ENCODE data around the gene P2RY6. TPM values are rescaled to one million over a fixed set of nuclear protein-coding genes. Genes with fewer than 3 reads are reported as not detected.

P2RY6 gene
- total and polyA plus RNA-seq, 2 of the 4 experiments (the other 2 are of a cell fraction): 0.44 TPM; not detected in 1

DNA sequence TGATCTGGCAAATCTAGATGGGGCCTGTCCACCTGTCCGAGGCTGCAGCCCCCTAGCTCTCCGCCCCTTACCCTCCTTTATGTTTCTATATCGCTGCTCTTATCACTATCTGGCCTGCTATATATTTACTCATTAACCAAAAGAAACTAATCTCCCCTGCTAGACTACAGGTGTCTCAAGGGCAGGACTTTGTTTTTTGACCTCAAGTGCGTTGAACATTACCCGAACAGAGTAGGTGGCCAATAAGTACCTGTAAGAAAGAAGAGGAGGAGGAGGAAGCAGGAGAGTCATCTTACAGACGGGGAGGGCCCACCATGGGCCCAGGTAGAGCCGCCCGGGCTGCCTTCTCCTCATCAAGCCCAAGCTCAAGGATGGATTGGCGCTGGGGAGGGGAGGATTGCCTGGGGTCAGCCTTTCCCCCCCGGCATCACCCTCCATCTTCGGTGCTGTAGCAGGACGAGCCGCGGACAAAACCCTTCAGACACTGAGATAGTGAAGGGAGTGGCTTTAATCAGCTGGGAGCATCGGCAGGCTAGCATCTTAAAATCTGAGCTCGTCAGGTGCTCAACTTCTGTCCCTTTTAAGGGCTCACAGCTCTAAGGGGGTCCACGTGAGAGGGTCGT, 1.2 kb upstream of the P2RY6 start:
- ChIA-PET POLR2A (ENCODE audit: unreplicated experiment) (no interaction called here), CTCF (interaction anchor here (0.6 kb wide), 1 partner anchor 256 kb away, joined by 3 read pairs; no protein-coding TSS in a partner anchor)
- DNase-seq: no peak
- H3K9me1 ChIP-seq (ENCODE audit: insufficient read depth, low read length): no peaks in the 10 kb centered on the region
- ATAC-seq (ENCODE audit: low read depth): no peak
- H3K79me1 ChIP-seq (ENCODE audit: low read depth in 1 of 2, low read length in 2 of 2): no peaks in the 10 kb centered on the region
- no peak overlapping the region for H3K4ac ChIP-seq (ENCODE audit: low read depth, low read length)
- no peak overlapping the region for H3K23ac ChIP-seq (ENCODE audit: low read depth, low read length)
- no TSS peak for BruUV-seq (replicated peaks)
- intact Hi-C loops (cut with micrococcal nuclease): no loop called here
- no peak overlapping the region for H4K91ac ChIP-seq (ENCODE audit: insufficient read depth, low read depth, low read length)
- H3K4me3 ChIP-seq (ENCODE audit: insufficient read depth, low read depth, low read length): no peak overlapping the region
- H4K8ac ChIP-seq (ENCODE audit: low read depth in 2 of 2, low read length in 2 of 2): no peak overlapping the region
- H2BK120ac ChIP-seq (ENCODE audit: low read depth, low read length): no peak overlapping the region
- H2AK9ac ChIP-seq (replicated peaks; ENCODE audit: low read depth, low read length, poor library complexity): no peak overlapping the region
- no peak overlapping the region for H3K27ac ChIP-seq (ENCODE audit: insufficient read depth, low read length)
- no peaks in the 10 kb centered on the region for H3K36me3 ChIP-seq (ENCODE audit: control insufficient read depth, insufficient read depth, low read length)
- H3K4me2 ChIP-seq (ENCODE audit: low read depth, low read length): no peak overlapping the region
- no peak overlapping the region for H2AK5ac ChIP-seq (ENCODE audit: low read depth, low read length)
- in situ Hi-C loops (cut with MboI; ENCODE audit: low sequenced_read_pairs): no loop called here
- TF ChIP-seq NFE2L2 (IDR thresholded peaks at IDR 0.05; ENCODE audit: low read depth, low read length): no peak
- TF ChIP-seq, protein P1, sequence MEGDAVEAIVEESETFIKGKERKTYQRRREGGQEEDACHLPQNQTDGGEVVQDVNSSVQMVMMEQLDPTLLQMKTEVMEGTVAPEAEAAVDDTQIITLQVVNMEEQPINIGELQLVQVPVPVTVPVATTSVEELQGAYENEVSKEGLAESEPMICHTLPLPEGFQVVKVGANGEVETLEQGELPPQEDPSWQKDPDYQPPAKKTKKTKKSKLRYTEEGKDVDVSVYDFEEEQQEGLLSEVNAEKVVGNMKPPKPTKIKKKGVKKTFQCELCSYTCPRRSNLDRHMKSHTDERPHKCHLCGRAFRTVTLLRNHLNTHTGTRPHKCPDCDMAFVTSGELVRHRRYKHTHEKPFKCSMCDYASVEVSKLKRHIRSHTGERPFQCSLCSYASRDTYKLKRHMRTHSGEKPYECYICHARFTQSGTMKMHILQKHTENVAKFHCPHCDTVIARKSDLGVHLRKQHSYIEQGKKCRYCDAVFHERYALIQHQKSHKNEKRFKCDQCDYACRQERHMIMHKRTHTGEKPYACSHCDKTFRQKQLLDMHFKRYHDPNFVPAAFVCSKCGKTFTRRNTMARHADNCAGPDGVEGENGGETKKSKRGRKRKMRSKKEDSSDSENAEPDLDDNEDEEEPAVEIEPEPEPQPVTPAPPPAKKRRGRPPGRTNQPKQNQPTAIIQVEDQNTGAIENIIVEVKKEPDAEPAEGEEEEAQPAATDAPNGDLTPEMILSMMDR (conservative IDR thresholded peaks at IDR 0.05; ENCODE audit: low read depth, low read length): no peak
- TF ChIP-seq MAZ (IDR thresholded peaks at IDR 0.05; ENCODE audit: borderline replicate concordance, low read depth, low read length): no peak
- no peak for TF ChIP-seq RCOR1 (IDR thresholded peaks at IDR 0.05; ENCODE audit: insufficient replicate concordance, low read length)
- no peak for TF ChIP-seq RFX5 (IDR thresholded peaks at IDR 0.05; ENCODE audit: low read depth, low read length)
- TF ChIP-seq CEBPB (IDR thresholded peaks at IDR 0.05; ENCODE audit: low read depth, low read length): no peak
- no peak for TF ChIP-seq RAD21 (IDR thresholded peaks at IDR 0.05; ENCODE audit: low read length)
- no peak for TF ChIP-seq BHLHE40 (IDR thresholded peaks at IDR 0.05; ENCODE audit: low read depth, low read length)
- no peak for TF ChIP-seq POLR2A (IDR thresholded peaks at IDR 0.05; ENCODE audit: low read depth, low read length)
- TF ChIP-seq, protein P2, sequence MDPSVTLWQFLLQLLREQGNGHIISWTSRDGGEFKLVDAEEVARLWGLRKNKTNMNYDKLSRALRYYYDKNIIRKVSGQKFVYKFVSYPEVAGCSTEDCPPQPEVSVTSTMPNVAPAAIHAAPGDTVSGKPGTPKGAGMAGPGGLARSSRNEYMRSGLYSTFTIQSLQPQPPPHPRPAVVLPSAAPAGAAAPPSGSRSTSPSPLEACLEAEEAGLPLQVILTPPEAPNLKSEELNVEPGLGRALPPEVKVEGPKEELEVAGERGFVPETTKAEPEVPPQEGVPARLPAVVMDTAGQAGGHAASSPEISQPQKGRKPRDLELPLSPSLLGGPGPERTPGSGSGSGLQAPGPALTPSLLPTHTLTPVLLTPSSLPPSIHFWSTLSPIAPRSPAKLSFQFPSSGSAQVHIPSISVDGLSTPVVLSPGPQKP (IDR thresholded peaks at IDR 0.05; ENCODE audit: borderline replicate concordance, low read depth, low read length): no peak
- no peak for TF ChIP-seq CHD1 (IDR thresholded peaks at IDR 0.05; ENCODE audit: low read depth, low read length)
- no peak for TF ChIP-seq FOS (IDR thresholded peaks at IDR 0.05; ENCODE audit: low read depth, low read length)
- TF ChIP-seq SMC3 (IDR thresholded peaks at IDR 0.05; ENCODE audit: low read depth, low read length): no peak
- no peak overlapping the region for H4K5ac ChIP-seq (ENCODE audit: low read depth, low read length)
- H2BK5ac ChIP-seq (ENCODE audit: low read depth, low read length, poor library complexity, severe bottlenecking): no peak overlapping the region
- H3K56ac ChIP-seq (ENCODE audit: extremely low read depth, insufficient read depth, low read length): no peak overlapping the region
- no CpG with 5 or more reads among the region's 18 CpGs for WGBS, 2 experiments (ENCODE audit: extremely low coverage in 2 of 2, insufficient read length in 1 of 2)
- no peak overlapping the region for H3K9ac ChIP-seq (ENCODE audit: low read depth, low read length)
- H2AFZ ChIP-seq (replicated peaks; ENCODE audit: low read length, poor library complexity): no peak overlapping the region
- no peak overlapping the region for H2BK20ac ChIP-seq (ENCODE audit: low read depth, low read length)
- H2BK15ac ChIP-seq (ENCODE audit: low read depth, low read length): no peak overlapping the region; the same call in 2 of the 3 replicates
- H3K18ac ChIP-seq (ENCODE audit: low read depth, low read length): no peak overlapping the region
- H3K9me3 ChIP-seq (ENCODE audit: control insufficient read depth, insufficient read depth, low read length): no peaks in the 10 kb centered on the region
- H3K4me1 ChIP-seq (ENCODE audit: control insufficient read depth, insufficient read depth, low read length): no peaks in the 10 kb centered on the region
- dilution Hi-C loops (cut with HindIII; ENCODE audit: low sequenced_read_pairs, unreplicated experiment): no loop called here
- no peaks in the 10 kb centered on the region for H4K20me1 ChIP-seq (ENCODE audit: insufficient read depth, low read length)
- H3K27me3 ChIP-seq (ENCODE audit: control insufficient read depth, insufficient read depth, low read length): peaks cover 56% of the 10 kb centered on the region
- no peak overlapping the region for H3K14ac ChIP-seq (replicated peaks; ENCODE audit: low read depth, low read length)

Data from IMR-90 (cell line).